Left lobe of liver (tissue), 2 donors: ENCODE results near the gene GNG10. TPM values are rescaled to one million over a fixed set of nuclear protein-coding genes. Genes with fewer than 3 reads are reported as not detected.
"Not testable (repeated sequence)": the region's sequence is repeated elsewhere in the genome, so short reads cannot be mapped to it uniquely, and the experiment has no call there.

Experiments
- ATAC-seq: fragments of 200-7000 bp; cut with Tn5 transposase; one replicate; pipeline ENCODE4 v1.9.1; 2020; ENCODE audit warnings: mild to moderate bottlenecking, moderate library complexity
- DNase-seq: peaks from one replicate; pipeline ENCODE4 v3.0.0-alpha.2; 2020; ENCODE audit warnings: low spot score
- total RNA-seq: library from RNA; stranded (reverse); gene quantifications from one replicate; pipeline ENCODE4 v1.2.1, GENCODE V29; 2021
- donor health status: DM: no; HTN: no; CAD: no; lungs with moderate emphysema.
- donor health status: DM: no; HTN: yes; CAD: no.

GNG10 gene
- total RNA-seq, result 6.3 TPM

- peak; percentile 92 for ATAC-seq
- peak; percentile 70 for DNase-seq
Observed at GRCh38 chr9:111661150-111661801, at the start of gene GNG10. TSS of gene GNG10 (plus strand) at chr9:111661605. CDS start at chr9:111661635, 30 bp downstream.

DNA sequence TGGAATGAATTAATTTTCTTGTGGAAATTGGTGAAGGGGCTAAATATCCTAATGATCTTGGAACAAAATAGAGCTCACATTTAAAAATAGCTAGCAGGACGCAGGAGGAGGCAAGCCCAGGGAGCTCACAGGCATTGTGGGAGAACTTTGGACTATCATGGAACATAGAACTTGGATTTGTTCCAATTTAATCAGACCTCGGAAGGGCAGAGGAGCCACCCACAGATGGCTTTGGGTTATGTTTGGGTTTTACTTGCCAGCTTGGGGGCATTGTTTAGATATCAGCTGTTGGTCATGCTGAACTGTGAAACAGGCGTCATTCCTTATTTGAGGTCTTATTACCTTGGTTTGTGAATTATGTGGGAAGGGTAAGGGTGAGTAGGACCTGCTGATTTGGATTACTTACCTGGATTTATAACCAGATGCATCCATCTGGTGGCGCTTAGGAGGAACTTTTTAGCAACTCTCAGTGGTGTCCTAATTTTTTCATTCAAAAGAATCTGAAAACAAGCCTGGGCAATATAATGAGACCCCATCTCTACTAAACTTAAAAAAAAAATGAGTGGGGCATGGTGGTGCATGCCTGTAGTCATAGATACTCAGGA, 47.9 kb upstream of the GNG10 start:
- DNase-seq (peak; percentile 76), ATAC-seq (peak; percentile 87)

GRCh38 chr9:111615928-111616327, 45.5 kb upstream of the GNG10 start:
- no peak for ATAC-seq
- no peak for DNase-seq

GRCh38 chr9:111617349-111617748, 44.1 kb upstream of the GNG10 start:
- DNase-seq, ATAC-seq: not testable (repeated sequence)

- DNase-seq (peak; percentile 62), ATAC-seq (peak; percentile 90)
Observed at GRCh38 chr9:111621895-111622480, 39.4 kb upstream of the GNG10 start.

- DNase-seq (peak; percentile 84), ATAC-seq (peak; percentile 58)
Observed at GRCh38 chr9:111622626-111623025, 38.8 kb upstream of the GNG10 start.

DNA sequence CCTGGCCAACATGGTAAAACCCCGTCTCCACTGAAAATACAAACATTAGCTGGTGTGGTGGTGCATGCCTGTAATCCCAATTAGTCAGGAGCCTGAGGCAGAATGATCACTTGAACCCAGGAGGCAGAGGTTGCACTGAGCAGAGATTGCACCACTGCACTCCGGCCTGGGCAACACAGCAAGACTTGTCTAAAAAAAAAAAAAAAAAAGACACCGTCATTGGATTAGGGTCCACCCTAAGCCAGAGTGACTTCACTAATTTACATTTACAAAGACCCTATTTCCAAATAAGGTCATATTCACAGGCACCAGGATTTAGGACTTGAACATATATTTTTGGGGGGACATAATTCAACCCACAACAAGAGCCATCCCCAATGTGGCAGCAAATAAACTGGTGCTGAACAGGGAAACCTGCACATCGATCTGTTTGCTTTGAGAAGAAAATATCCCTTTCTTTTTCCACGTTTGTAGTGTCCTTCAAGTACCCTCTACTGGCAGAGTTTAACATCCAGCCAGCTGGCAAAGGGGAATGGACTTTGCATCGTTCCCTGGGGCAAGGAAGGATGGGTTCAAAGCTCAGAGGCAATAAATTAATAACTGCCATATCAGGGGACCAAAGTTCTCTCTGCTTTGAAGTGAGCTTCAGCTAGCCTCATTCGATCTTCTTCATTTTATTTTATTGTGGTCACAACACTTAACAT, 34.0 kb upstream of the GNG10 start:
- DNase-seq, result peak; percentile 84
- ATAC-seq, result peak; percentile 44

GRCh38 chr9:111628411-111628810, 33.0 kb upstream of the GNG10 start:
- ATAC-seq, result no peak

DNA sequence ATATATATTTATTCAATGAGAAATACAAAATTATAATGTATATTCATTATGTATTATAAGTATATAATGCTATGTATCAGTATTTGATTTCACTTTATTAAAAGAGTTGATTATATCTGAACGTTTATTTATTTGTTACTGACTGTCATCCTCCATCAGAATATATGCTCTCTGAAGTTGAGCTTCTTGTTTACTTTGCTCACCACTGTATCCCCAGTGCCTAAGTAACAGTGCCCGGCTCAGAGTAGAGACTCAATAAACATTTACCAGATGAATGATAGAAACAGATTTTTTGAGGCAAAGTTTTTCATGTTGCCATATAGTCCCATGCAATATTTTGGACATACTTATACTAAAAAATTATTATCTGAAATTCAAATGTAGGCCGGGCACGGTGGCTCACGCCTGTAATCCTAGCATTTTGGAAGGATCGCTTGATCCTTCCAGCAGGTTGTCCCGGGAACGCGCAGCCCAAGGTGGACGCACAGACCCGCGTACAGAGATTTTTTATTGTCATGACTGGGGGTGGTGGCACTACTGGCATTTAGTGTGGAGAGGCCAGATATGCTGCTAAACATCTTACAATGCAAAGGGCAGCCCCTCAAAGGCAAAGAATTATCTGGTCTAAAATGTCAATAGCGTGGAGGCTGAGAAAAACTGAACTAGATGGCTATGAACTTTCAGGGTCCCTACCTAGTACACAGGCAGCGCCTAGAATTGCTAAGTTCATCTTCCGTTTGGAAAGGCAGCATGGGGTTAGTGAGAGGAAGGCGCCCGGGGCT, 31.0 kb upstream of the GNG10 start:
- DNase-seq, result no peak
- ATAC-seq, result peak; percentile 21

More at GRCh38 chr9:111628411-111628810, 33.0 kb upstream of the GNG10 start:
- DNase-seq, result no peak

DNA sequence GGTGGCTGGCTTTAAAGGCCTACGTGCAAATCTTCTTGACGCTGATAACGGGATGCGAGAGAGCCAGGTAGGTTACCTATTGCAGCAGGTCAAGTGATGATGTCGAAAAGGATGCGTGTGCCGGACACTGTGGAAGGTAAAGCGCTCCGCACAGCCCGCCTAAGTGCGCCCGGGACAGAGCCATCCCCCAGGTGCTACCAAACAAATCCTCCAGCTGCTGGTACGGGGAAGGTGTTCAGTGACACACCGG, 30.5 kb upstream of the GNG10 start:
- no peak for DNase-seq
- ATAC-seq, result no peak

- DNase-seq (peak; percentile 98), ATAC-seq (peak; percentile 82)
Observed at GRCh38 chr9:111631214-111631971, 30.0 kb upstream of the GNG10 start, which contains the start of gene DNAJC25. TSS of gene DNAJC25 (plus strand) at chr9:111631334. CDS start at chr9:111631408, 74 bp downstream.

- no peak for ATAC-seq
- no peak for DNase-seq
Observed at GRCh38 chr9:111632060-111632459, 29.3 kb upstream of the GNG10 start.

GRCh38 chr9:111632695-111633388, 28.6 kb upstream of the GNG10 start:
- DNase-seq, result no peak
- ATAC-seq, result no peak

DNA sequence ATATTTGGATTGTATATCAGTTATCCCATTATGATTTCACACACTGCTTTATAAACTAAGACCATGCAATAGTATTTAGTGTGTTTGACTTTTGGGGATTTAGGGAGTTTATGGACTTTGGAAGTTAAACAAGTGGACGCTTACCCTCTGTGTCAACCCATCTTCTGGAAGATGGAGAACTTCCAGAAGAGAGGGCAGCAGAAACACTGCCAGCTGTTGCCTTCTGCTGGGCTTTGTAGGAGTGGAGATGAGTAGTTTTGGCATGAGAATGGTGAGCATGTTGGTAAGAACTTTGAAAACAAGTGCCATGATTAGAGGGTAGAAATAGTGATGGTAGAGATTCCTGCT, 28.0 kb upstream of the GNG10 start:
- DNase-seq (peak; percentile 65), ATAC-seq (peak; percentile 36)

DNA sequence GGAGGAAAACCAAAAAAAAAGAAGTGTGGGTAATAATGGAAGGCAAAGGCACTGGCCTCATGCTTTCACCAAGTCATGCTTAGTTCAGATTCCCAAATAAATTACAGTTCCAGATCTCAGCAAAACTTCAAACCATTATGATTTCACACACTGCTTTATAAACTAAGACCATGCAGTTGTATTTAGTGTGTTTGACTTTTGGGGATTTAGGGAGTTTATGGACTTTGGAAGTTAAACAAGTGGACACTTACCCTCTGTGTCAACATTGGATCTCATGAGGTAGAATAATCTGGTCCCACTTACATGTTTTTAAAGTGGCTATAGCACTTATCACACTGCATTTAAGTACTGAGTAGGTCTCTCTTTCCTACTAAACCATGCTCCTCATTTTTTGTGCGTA, 26.5 kb upstream of the GNG10 start:
- peak; percentile 37 for ATAC-seq
- no peak for DNase-seq

GRCh38 chr9:111637421-111637950, 23.9 kb upstream of the GNG10 start:
- DNase-seq (no peak), ATAC-seq (no peak)

DNA sequence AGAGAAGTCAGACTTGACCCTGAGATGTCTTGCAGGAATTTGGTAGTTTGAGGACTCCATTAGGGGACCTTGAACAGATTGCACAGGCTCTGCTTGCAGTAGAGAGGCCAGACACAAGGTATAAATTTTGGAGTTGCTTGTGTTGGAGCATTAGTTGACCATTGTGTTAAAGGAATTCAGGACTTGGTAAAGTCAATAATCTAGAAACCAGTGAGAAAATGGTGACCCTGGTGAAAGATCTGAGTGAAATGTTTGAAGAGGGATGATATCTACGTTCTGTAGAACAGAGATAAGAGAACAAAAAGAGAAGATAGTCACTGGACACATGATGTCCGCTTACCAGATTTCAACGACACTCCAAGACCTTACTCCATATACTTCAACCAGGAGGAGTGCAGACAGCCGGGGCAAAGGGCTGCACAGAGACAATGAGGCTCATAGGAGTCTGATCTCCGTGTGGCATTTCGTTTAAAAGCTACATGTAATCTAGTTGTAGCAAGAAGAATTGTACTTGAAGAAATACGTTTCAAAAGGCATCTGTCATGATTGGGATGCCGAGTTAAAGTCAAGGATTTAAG, 17.1 kb upstream of the GNG10 start:
- peak; percentile 9 for ATAC-seq
- DNase-seq, result no peak

GRCh38 chr9:111645806-111646205, 15.6 kb upstream of the GNG10 start:
- DNase-seq, result no peak
- ATAC-seq, result no peak

- peak; percentile 24 for ATAC-seq
- no peak for DNase-seq
Observed at GRCh38 chr9:111646417-111646816, 15.0 kb upstream of the GNG10 start.
